Esophagus squamous epithelium (tissue), 5 donors: ENCODE measurements around the gene CELF4. TPM values are rescaled to one million over a fixed set of nuclear protein-coding genes. Genes with fewer than 3 reads are reported as not detected.
A peak's percentile ranks its signal among the peaks of the same experiment; 100 is the strongest.

Experiments used
- DNase-seq: peaks from one replicate; lab custom pipeline; 2025; lab: John Stamatoyannopoulos, UW
- H3K27ac ChIP-seq, 4 donors: fragments of 200-600 bp; sonication (generic); one replicate each; pipeline ENCODE4 v1.5.1; 2016 to 2019; ENCODE audit warnings: mild to moderate bottlenecking in 1 of 4
- H3K27me3 ChIP-seq, 4 donors: fragments of 200-600 bp; sonication (generic); 1 replicate in 3 of 4; 2 replicates in 1 of 4; pipeline versions ENCODE4 v1.5.1 to v1.6.0; 2017 to 2021; ENCODE audit warnings: antibody characterized with exemption in 1 of 4
- H3K36me3 ChIP-seq, 3 donors: fragments of 200-600 bp; sonication (generic); one replicate each; pipeline ENCODE4 v1.5.1; 2016 to 2019
- H3K4me1 ChIP-seq, 3 donors: fragments of 200-600 bp; sonication (generic); one replicate each; pipeline ENCODE4 v1.5.1; 2017 to 2019
- H3K4me3 ChIP-seq, 4 donors: fragments of 200-600 bp; sonication (generic); 1 replicate in 3 of 4; 2 replicates in 1 of 4; pipeline ENCODE4 v1.5.1; 2016 to 2019; ENCODE audit warnings: mild to moderate bottlenecking in 2 of 4, moderate library complexity in 1 of 4
- H3K9me3 ChIP-seq, 3 donors: fragments of 200-600 bp; sonication (generic); one replicate each; pipeline ENCODE4 v1.5.1; 2016 to 2019
- POLR2A ChIP-seq, 4 donors: fragments of 450-650 bp; IDR thresholded peaks; one replicate each; pipeline ENCODE4 v1.6.1; 2017; ENCODE audit warnings: antibody characterized with exemption in 4 of 4, mild to moderate bottlenecking in 4 of 4, moderate library complexity in 3 of 4
- WGBS, 2 donors: methylation state at CpG; one replicate each; pipeline ENCODE4 v1.1.5; 2018; 5-methylcytosine and 5-hydroxymethylcytosine counted together
- intact Hi-C: fragments of 100-400 bp; cut with DNase I; formaldehyde crosslinking; loops from one replicate; pipeline ENCODE4 v1.15.0; 2022
- total RNA-seq, 4 donors: library from RNA; depleted of rRNA; stranded (reverse); fragments of >200 nt; gene quantifications; one replicate each; pipeline ENCODE4 v1.1.0, GENCODE V29; 2016
- TF ChIP-seq, protein P1 (sequence below), 6 experiments: fragments of 450-650 bp in 4 of 6; fragments of 200-600 bp in 2 of 6; sonication (generic) in 2 of 6; IDR thresholded peaks; one replicate each; pipeline ENCODE4 v1.5.1; 2016 to 2019; ENCODE audit warnings: antibody characterized with exemption in 6 of 6, mild to moderate bottlenecking in 4 of 6, moderate library complexity in 4 of 6
- donor health status: DM: yes; HTN: yes; CAD: no.

Gene CELF4
- total RNA-seq, 4 donors from 2014 or later, result not detected

GRCh38 chr18:37540424-37541138 lies 25.0 kb downstream of the CELF4 start:
- WGBS, 2 donors, result 59 to 68% methylated on average over 4 to 8 of the region's 9 CpGs
- intact Hi-C loops, result no loop called here
- H3K27me3 ChIP-seq, result peaks cover 0 to 87% (median 0%) of the 10 kb centered on the region in 4 donors
- H3K27ac ChIP-seq, result no peak overlapping the region
- H3K36me3 ChIP-seq, result no peaks in the 10 kb centered on the region
- H3K4me1 ChIP-seq, result no peaks in the 10 kb centered on the region
- H3K4me3 ChIP-seq, result no peak overlapping the region
- H3K9me3 ChIP-seq, result no peaks in the 10 kb centered on the region
- no peak for DNase-seq
- no peak for TF ChIP-seq POLR2A (IDR thresholded peaks at IDR 0.05)
- TF ChIP-seq, protein P1, sequence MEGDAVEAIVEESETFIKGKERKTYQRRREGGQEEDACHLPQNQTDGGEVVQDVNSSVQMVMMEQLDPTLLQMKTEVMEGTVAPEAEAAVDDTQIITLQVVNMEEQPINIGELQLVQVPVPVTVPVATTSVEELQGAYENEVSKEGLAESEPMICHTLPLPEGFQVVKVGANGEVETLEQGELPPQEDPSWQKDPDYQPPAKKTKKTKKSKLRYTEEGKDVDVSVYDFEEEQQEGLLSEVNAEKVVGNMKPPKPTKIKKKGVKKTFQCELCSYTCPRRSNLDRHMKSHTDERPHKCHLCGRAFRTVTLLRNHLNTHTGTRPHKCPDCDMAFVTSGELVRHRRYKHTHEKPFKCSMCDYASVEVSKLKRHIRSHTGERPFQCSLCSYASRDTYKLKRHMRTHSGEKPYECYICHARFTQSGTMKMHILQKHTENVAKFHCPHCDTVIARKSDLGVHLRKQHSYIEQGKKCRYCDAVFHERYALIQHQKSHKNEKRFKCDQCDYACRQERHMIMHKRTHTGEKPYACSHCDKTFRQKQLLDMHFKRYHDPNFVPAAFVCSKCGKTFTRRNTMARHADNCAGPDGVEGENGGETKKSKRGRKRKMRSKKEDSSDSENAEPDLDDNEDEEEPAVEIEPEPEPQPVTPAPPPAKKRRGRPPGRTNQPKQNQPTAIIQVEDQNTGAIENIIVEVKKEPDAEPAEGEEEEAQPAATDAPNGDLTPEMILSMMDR (IDR thresholded peaks at IDR 0.05), result no peak

DNA sequence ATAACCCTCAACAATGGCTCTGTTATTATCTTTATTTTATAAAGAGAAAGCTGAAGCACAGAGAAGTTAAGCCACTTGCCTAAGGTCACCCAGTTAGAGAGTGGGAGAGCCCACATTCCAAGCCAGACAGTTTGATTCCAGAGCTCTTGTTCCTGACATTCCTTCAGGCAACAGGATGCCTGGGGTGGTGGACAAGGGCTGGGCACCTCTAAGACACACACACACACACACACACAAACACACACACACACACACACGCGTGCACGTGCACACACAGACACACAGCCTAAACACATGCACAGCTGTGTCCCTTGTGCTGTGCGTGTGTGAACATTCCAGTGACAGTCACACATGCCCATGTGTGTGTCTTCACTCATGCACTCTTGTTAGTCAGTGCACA lies 26.4 kb downstream of the CELF4 start:
- Histone ChIP-seq H3K36me3 (no peaks in the 10 kb centered on the region), H3K9me3 (no peaks in the 10 kb centered on the region), H3K4me1 (no peaks in the 10 kb centered on the region), H3K27me3 (peaks cover 0 to 87% (median 0%) of the 10 kb centered on the region in 4 donors), H3K27ac (no peak overlapping the region), H3K4me3 (no peak overlapping the region)
- WGBS, 2 donors, result 83 to 89% methylated on average over 3 to 4 of the region's 4 CpGs
- intact Hi-C loops, result loop anchor here (5.0 to 10.0 kb wide), 2 partner anchors 92 to 154 kb away; no protein-coding TSS in a partner anchor
- DNase-seq, result no peak
- TF ChIP-seq, protein P1 (IDR thresholded peaks at IDR 0.05), result no peak
- TF ChIP-seq POLR2A (IDR thresholded peaks at IDR 0.05), result no peak

- peaks cover 0 to 87% (median 0%) of the 10 kb centered on the region in 4 donors for H3K27me3 ChIP-seq
- 23 to 24% methylated on average over 14 to 17 of the region's 17 CpGs for WGBS, 2 donors
Measured at GRCh38 chr18:37538526-37539205, 26.9 kb downstream of the CELF4 start.

DNA sequence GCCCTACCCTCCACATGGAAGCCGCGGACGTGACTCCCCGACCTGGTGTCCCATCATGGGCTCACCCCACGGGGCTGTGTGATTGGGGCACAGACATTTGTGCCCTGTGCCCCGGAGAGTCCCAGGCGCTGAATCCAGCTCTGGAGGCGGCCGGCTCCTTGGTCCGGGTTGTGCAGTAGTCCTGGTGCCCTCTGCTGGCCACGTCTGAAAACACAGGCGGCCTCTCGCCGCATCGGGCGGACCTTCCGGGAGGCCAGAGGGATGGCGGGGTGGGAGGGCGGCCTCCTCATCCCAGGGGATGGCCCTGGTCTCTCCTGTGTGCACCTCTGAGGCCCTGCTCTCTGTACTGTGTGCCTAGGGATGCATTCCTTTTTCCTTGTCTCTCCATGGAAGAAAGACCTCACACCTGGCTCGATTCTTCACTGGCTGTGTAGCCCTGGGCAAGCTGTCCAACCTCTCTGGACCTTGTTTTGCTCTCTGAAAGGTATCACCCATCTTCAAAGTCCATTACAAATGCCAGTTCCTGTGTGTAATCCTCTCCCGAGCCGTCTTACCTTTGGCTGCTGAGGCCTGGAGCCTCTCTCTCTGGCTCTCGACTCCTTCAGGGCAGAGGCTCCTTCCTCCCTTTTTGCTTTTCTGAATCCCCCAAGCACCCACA lies 27.6 kb downstream of the CELF4 start:
- 42% methylated on average over 7 of the region's 23 CpGs for WGBS, 2 donors
- intact Hi-C loops, result loop anchor here (5.0 to 10.0 kb wide), 2 partner anchors 91 to 153 kb away; no protein-coding TSS in a partner anchor
- H3K27me3 ChIP-seq, result peaks cover 0 to 86% (median 0%) of the 10 kb centered on the region in 4 donors

More at GRCh38 chr18:37538526-37539205, 26.9 kb downstream of the CELF4 start:
- DNase-seq, result no peak
- Histone ChIP-seq H3K36me3 (no peaks in the 10 kb centered on the region), H3K4me1 (no peaks in the 10 kb centered on the region), H3K4me3 (no peak overlapping the region), H3K9me3 (no peaks in the 10 kb centered on the region), H3K27ac (no peak overlapping the region)
- intact Hi-C loops, result loop anchor here (5.0 to 10.0 kb wide), 2 partner anchors 91 to 154 kb away; no protein-coding TSS in a partner anchor
- TF ChIP-seq POLR2A (IDR thresholded peaks at IDR 0.05), result no peak
- TF ChIP-seq, protein P1 (IDR thresholded peaks at IDR 0.05), result no peak

More for the DNA sequence above, 27.6 kb downstream of the CELF4 start:
- no peak for TF ChIP-seq POLR2A (IDR thresholded peaks at IDR 0.05)
- TF ChIP-seq, protein P1 (IDR thresholded peaks at IDR 0.05), result peak; percentile 41 to 84 (median 75)
- no peak overlapping the region for H3K4me3 ChIP-seq
- no peak overlapping the region for H3K27ac ChIP-seq
- H3K4me1 ChIP-seq, result no peaks in the 10 kb centered on the region
- no peaks in the 10 kb centered on the region for H3K9me3 ChIP-seq
- no peaks in the 10 kb centered on the region for H3K36me3 ChIP-seq
- DNase-seq, result no peak
